ENCODE measurements around the gene ROBO4. TPM values are rescaled to one million over a fixed set of nuclear protein-coding genes. Genes with fewer than 3 reads are reported as not detected.
A peak's percentile ranks its signal among the peaks of the same experiment; 100 is the strongest.

The ROBO4 gene
- total and polyA plus RNA-seq, 2 of the 13 experiments (the other 11 are each of a cell fraction or from before 2014, with no cell fraction given): 0.07 to 1.1 TPM

DNA sequence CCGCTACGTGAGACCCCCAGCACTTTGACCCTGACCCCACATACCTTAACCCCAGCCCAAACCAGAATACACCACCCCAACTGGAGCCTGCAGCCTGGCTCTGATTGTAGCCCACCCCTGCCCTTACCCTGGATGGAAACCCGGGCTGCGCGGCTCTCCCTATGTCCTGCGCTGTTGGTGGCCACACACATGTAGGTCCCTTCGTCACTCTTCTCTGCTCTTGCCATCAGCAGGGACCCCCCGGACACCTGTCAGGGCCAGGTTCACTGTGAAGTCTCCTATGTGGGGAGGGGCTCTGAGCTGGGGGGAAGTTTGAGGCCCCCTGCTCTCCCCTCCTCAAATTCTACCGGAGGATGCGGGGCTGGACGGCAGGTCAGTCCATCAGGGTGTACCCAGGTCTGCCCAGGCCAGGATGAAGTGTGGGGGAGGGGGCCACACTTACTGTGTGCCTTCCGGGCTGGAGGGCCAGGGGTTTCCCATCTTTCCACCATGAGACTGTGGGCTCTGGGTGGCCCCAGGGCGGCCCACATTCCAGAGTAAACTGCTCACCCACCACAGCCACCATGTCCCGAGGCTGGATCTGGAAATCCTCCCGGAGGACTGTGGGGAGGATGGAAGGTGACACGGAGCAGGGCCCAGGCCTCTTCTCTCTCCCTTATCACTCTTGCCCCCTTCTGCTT, 1.5 kb downstream of the ROBO4 start:
- peak overlapping the region in 1 of 3 experiments; percentile 34; a peak in 1 of 6 replicates for H3K4me3 ChIP-seq (replicated peaks in 1 of 3; ENCODE audit: insufficient read depth in 1 of 3, low read depth in 2 of 3, low read length in 3 of 3)
- no peak for FAIRE-seq

More for the DNA sequence above, 1.5 kb downstream of the ROBO4 start:
- TF ChIP-seq PAF1 (CRISPR knock-in tag; IDR thresholded peaks at IDR 0.05): no peak
- peak; percentile 53; the same call in 1 of the 2 replicates for TF ChIP-seq ZNF263 (CRISPR knock-in tag; IDR thresholded peaks at IDR 0.05)
- no peak for TF ChIP-seq ZNF3 (CRISPR knock-in tag; IDR thresholded peaks at IDR 0.05)
- TF ChIP-seq ZNF770 (CRISPR knock-in tag; IDR thresholded peaks at IDR 0.05): no peak
- no peak for TF ChIP-seq ZBTB20 (CRISPR knock-in tag; IDR thresholded peaks at IDR 0.05; ENCODE audit: borderline replicate concordance, low read depth)
- no peak for DNase-seq (ENCODE audit: low spot score)
- BruUV-seq (replicated peaks): no TSS peak
- Histone ChIP-seq H3K4me2 (ENCODE audit: low read depth, low read length) (peak overlapping the region; percentile 67; the same call in 1 of the 2 replicates), H3K27ac (ENCODE audit: extremely low read length, insufficient read depth, low read length) (no peak overlapping the region), H3K4me1 (ENCODE audit: insufficient read depth, low read length) (peaks cover 66% of the 10 kb centered on the region), H3K9ac (ENCODE audit: insufficient read depth, low read depth, low read length) (no peak overlapping the region), H3K36me3 (replicated peaks in 1 of 2; ENCODE audit: control insufficient read depth in 1 of 2, insufficient read depth in 2 of 2, low read length in 2 of 2) (no peaks in the 10 kb centered on the region), H3K27me3 (ENCODE audit: control insufficient read depth in 1 of 2, insufficient read depth in 2 of 2, low read length in 2 of 2) (peaks cover 0 to 50% of the 10 kb centered on the region in 2 experiments; a peak in 4 of 5 replicates), H2AFZ (ENCODE audit: low read length) (no peak overlapping the region), H4K20me1 (ENCODE audit: insufficient read depth, low read length) (no peaks in the 10 kb centered on the region), H3K9me3 (ENCODE audit: low read length) (no peaks in the 10 kb centered on the region), H3K79me2 (ENCODE audit: insufficient read depth, low read length) (no peaks in the 10 kb centered on the region)
- in situ Hi-C loops (cut with HindIII; ENCODE audit: extremely low pct_ligation_motif_present, low pct_unique_long_range_greater_than_20kb) (no loop called here), intact Hi-C loops (cut with micrococcal nuclease; ENCODE audit: unreplicated experiment) (no loop called here)
- ChIA-PET POLR2A (no interaction called here), CTCF (ENCODE audit: low intra/inter-chr PET ratio, low total read pairs) (no interaction called here)
- ATAC-seq: no peak
- WGBS (ENCODE audit: low lambda C conversion rate): 65% methylated on average over 8 of the region's 16 CpGs

Measured in HepG2 (cell line).